SK-N-SH (cell line): ENCODE data around the gene ESF1. TPM values are rescaled to one million over a fixed set of nuclear protein-coding genes. Genes with fewer than 3 reads are reported as not detected.

Source experiments
- polyA plus RNA-seq, 3 experiments: library from polyadenylated mRNA; depleted of rRNA; stranded (reverse); fragments of >200 nt; gene quantifications; 2 replicates each; pipeline ENCODE4 v1.2.3, GENCODE V29; 2012

ESF1 gene
- polyA plus RNA-seq, 1 of the 3 experiments (the other 2 are of a cell fraction) = 1.4 TPM

Other genes with a start within 250 kb of the ESF1 start
- gene TASP1, start 146.0 kb downstream of the ESF1 start, polyA plus RNA-seq (2012; rRNA removed) = 5.9 and 8.3 TPM in 2 replicates
- gene NDUFAF5, start 109 bp upstream of the ESF1 start, polyA plus RNA-seq (2012; rRNA removed) = 8.0 TPM in 2 replicates
- gene SEL1L2, start 205.7 kb upstream of the ESF1 start, polyA plus RNA-seq (2012; rRNA removed) = 0.15 TPM in 1 of 2 replicates, not detected in the other
- gene MACROD2, start 210.6 kb upstream of the ESF1 start, polyA plus RNA-seq (2012; rRNA removed) = 0.24 and 0.33 TPM in 2 replicates